H1 (cell line): ENCODE data around the gene OTUD3. TPM values are rescaled to one million over a fixed set of nuclear protein-coding genes. Genes with fewer than 3 reads are reported as not detected.

Experiments
- CTCF ChIA-PET: fragments of 300-600 bp; sonication (Branson Sonifier 250); formaldehyde crosslinking; loops from one replicate; lab custom pipeline; 2021; ENCODE audit not compliant: partially characterized antibody; lab: Charles Lee
- POLR2A ChIA-PET: fragments of 300-600 bp; sonication (Branson Sonifier 250); formaldehyde crosslinking; loops from one replicate; lab custom pipeline; 2021; ENCODE audit warnings: inconsistent platforms; ENCODE audit not compliant: partially characterized antibody; lab: Charles Lee
- DNase-seq, 2 experiments: peaks; one replicate each; pipeline versions ENCODE4 v3.0.0 to v3.0.0-alpha.2; 2010 to 2022; ENCODE audit warnings: low spot score in 2 of 2, low read depth in 1 of 2, mixed read lengths in 1 of 2
- FAIRE-seq: peaks from 2 replicates; lab custom pipeline; 2011; peaks lifted over from hg19 to GRCh38; lab: Jason Lieb, UNC
- H2AFZ ChIP-seq: 2 replicates; pipeline ENCODE4 v1.8.1; 2012; ENCODE audit warnings: low read length, inconsistent platforms
- H2AK5ac ChIP-seq: 2 replicates; pipeline ENCODE4 v1.6.1; 2013; ENCODE audit warnings: low read depth, low read length
- H2BK120ac ChIP-seq: replicated peaks from 2 replicates; pipeline ENCODE3; 2013; ENCODE audit warnings: low read depth, low read length, inconsistent platforms
- H2BK12ac ChIP-seq: 2 replicates; pipeline ENCODE4 v1.6.1; 2013; ENCODE audit warnings: low read depth, low read length
- H2BK15ac ChIP-seq: 2 replicates; pipeline ENCODE4 v1.6.1; 2013; ENCODE audit warnings: low read length
- H2BK20ac ChIP-seq: 2 replicates; pipeline ENCODE4 v1.6.1; 2013; ENCODE audit warnings: low read length
- H2BK5ac ChIP-seq: 2 replicates; pipeline ENCODE4 v1.6.1; 2013; ENCODE audit warnings: low read depth, low read length
- H3K14ac ChIP-seq: 2 replicates; pipeline ENCODE4 v1.6.1; 2013; ENCODE audit warnings: inconsistent platforms; ENCODE audit not compliant: insufficient read length
- H3K18ac ChIP-seq: 2 replicates; pipeline ENCODE4 v1.6.1; 2013; ENCODE audit warnings: low read length; ENCODE audit errors: extremely low read depth
- H3K23ac ChIP-seq: 2 replicates; pipeline ENCODE4 v1.6.1; 2013; ENCODE audit warnings: inconsistent platforms; ENCODE audit not compliant: insufficient read length
- H3K23me2 ChIP-seq: 2 replicates; pipeline ENCODE4 v1.6.1; 2013; ENCODE audit warnings: low read depth, low read length
- H3K27ac ChIP-seq: 2 replicates; pipeline ENCODE4 v1.6.1; 2011; ENCODE audit warnings: low read depth, low read length, inconsistent platforms
- H3K27me3 ChIP-seq, 4 experiments: replicated peaks in 1 of 4; 1 replicate in 1 of 4; 2 replicates in 3 of 4; pipeline versions ENCODE4 v1.6.1 to v1.8.1; 2011 to 2013; ENCODE audit warnings: low read length in 3 of 4, mild to moderate bottlenecking in 3 of 4, inconsistent platforms in 2 of 4, mixed read lengths in 2 of 4, moderate library complexity in 1 of 4; ENCODE audit not compliant: control insufficient read depth in 3 of 4, insufficient read depth in 3 of 4; ENCODE audit errors: extremely low read depth in 1 of 4
- H3K36me3 ChIP-seq, 4 experiments: 2 replicates each; pipeline versions ENCODE4 v1.6.1 to v1.8.1; 2011 to 2013; ENCODE audit warnings: mild to moderate bottlenecking in 4 of 4, low read length in 3 of 4, moderate library complexity in 2 of 4, control low read depth in 1 of 4, inconsistent platforms in 1 of 4; ENCODE audit not compliant: insufficient read depth in 4 of 4, control insufficient read depth in 2 of 4
- H3K4ac ChIP-seq: replicated peaks from 2 replicates; pipeline ENCODE3; 2013; ENCODE audit warnings: low read length, low read depth, mixed read lengths, inconsistent platforms; ENCODE audit not compliant: insufficient read length
- H3K4me1 ChIP-seq, 4 experiments: replicated peaks in 1 of 4; 1 replicate in 1 of 4; 2 replicates in 3 of 4; pipeline versions ENCODE4 v1.6.1 to v1.8.1; 2011 to 2013; ENCODE audit warnings: low read length in 3 of 4, inconsistent platforms in 2 of 4, mixed read lengths in 1 of 4; ENCODE audit not compliant: insufficient read depth in 4 of 4, control insufficient read depth in 3 of 4
- H3K4me2 ChIP-seq, 2 experiments: 2 replicates each; pipeline versions ENCODE4 v1.6.1 to v1.8.1; 2011 to 2013; ENCODE audit warnings: low read depth in 2 of 2, low read length in 2 of 2, control low read depth in 1 of 2, inconsistent platforms in 1 of 2, mild to moderate bottlenecking in 1 of 2; ENCODE audit not compliant: insufficient read depth in 1 of 2
- H3K4me3 ChIP-seq, 4 experiments: fragments of 200-600, 300-600 bp in 1 of 4; sonication (generic), shearing (Covaris generic), sonication (Bioruptor Twin) in 1 of 4; 2 replicates each; pipeline versions ENCODE4 v1.5.1 to v1.8.1; 2011 to 2016; ENCODE audit warnings: low read length in 4 of 4, low read depth in 3 of 4, control low read depth in 2 of 4, inconsistent platforms in 2 of 4, mild to moderate bottlenecking in 2 of 4, mixed read lengths in 1 of 4, moderate library complexity in 1 of 4; ENCODE audit not compliant: insufficient read depth in 2 of 4; ENCODE audit errors: extremely low read depth in 1 of 4
- H3K56ac ChIP-seq: replicated peaks from 2 replicates; pipeline ENCODE3; 2013; ENCODE audit warnings: low read depth, mild to moderate bottlenecking, mixed read lengths, low read length, inconsistent platforms; ENCODE audit not compliant: insufficient read length
- H3K79me1 ChIP-seq: 2 replicates; pipeline ENCODE4 v1.6.1; 2013; ENCODE audit warnings: low read depth, low read length, control low read depth
- H3K79me2 ChIP-seq, 2 experiments: 2 replicates each; pipeline versions ENCODE4 v1.6.1 to v1.8.1; 2012 to 2013; ENCODE audit warnings: low read length in 2 of 2, mild to moderate bottlenecking in 2 of 2, inconsistent platforms in 1 of 2; ENCODE audit not compliant: insufficient read depth in 2 of 2, control insufficient read depth in 1 of 2
- H3K9ac ChIP-seq, 4 experiments: replicated peaks in 1 of 4; 1 replicate in 1 of 4; 2 replicates in 3 of 4; pipeline versions ENCODE4 v1.6.1 to v1.8.1; 2011 to 2013; ENCODE audit warnings: low read depth in 3 of 4, low read length in 3 of 4, control low read depth in 2 of 4, mild to moderate bottlenecking in 2 of 4, moderate library complexity in 2 of 4, inconsistent platforms in 1 of 4; ENCODE audit errors: extremely low read depth in 1 of 4
- H3K9me3 ChIP-seq, 2 experiments: 2 replicates each; pipeline versions ENCODE4 v1.6.1 to v1.8.1; 2012 to 2013; ENCODE audit warnings: mild to moderate bottlenecking in 2 of 2, moderate library complexity in 2 of 2, control low read depth in 1 of 2, inconsistent platforms in 1 of 2, low read depth in 1 of 2, low read length in 1 of 2, mixed read lengths in 1 of 2; ENCODE audit not compliant: insufficient read depth in 2 of 2
- H4K20me1 ChIP-seq, 2 experiments: replicated peaks in 1 of 2; 2 replicates each; pipeline versions ENCODE3 to v1.8.1; 2011 to 2013; ENCODE audit warnings: inconsistent platforms in 2 of 2, low read length in 2 of 2, mild to moderate bottlenecking in 1 of 2; ENCODE audit not compliant: insufficient read depth in 2 of 2, control insufficient read depth in 1 of 2
- H4K5ac ChIP-seq: 2 replicates; pipeline ENCODE4 v1.6.1; 2013; ENCODE audit warnings: low read length, low read depth, mixed read lengths, inconsistent platforms; ENCODE audit not compliant: insufficient read length
- H4K8ac ChIP-seq: 2 replicates; pipeline ENCODE4 v1.8.0; 2013; ENCODE audit warnings: mild to moderate bottlenecking, moderate library complexity, low read length, inconsistent platforms; ENCODE audit not compliant: insufficient read depth; ENCODE audit errors: extremely low read depth
- H4K91ac ChIP-seq: replicated peaks from 2 replicates; pipeline ENCODE3; 2013; ENCODE audit warnings: low read length, mixed read lengths, inconsistent platforms; ENCODE audit not compliant: insufficient read length
- E2F6 ChIP-seq: IDR thresholded peaks from 2 replicates; pipeline ENCODE4 v1.6.1; 2012; ENCODE audit warnings: inconsistent platforms
- HDAC2 ChIP-seq, 2 experiments: fragments of 300-600 bp in 1 of 2; sonication (generic) in 1 of 2; IDR thresholded peaks; 2 replicates each; pipeline ENCODE4 v1.6.1; 2011 to 2012; ENCODE audit warnings: low read depth in 2 of 2, low read length in 2 of 2, mild to moderate bottlenecking in 2 of 2, moderate library complexity in 2 of 2, borderline replicate concordance in 1 of 2, inconsistent platforms in 1 of 2
- POLR2AphosphoS5 ChIP-seq: IDR thresholded peaks from 2 replicates; pipeline ENCODE4 v1.6.1; 2011; ENCODE audit warnings: low read depth, low read length
- POU5F1 ChIP-seq: IDR thresholded peaks from 2 replicates; pipeline ENCODE4 v1.6.1; 2011; ENCODE audit warnings: low read depth, mild to moderate bottlenecking, low read length, moderate library complexity
- RNF2 ChIP-seq: fragments of 200-900, 300-1000 bp; sonication (generic); IDR thresholded peaks from 2 replicates; pipeline ENCODE4 v1.7.1; 2016; ENCODE audit warnings: borderline replicate concordance, low read depth, mild to moderate bottlenecking, antibody characterized with exemption, low read length; ENCODE audit not compliant: poor library complexity, severe bottlenecking; ENCODE audit errors: missing control alignments
- polyA plus RNA-seq, 7 experiments: library from polyadenylated mRNA; depleted of rRNA in 3 of 7; stranded (reverse) in 5 of 7; unstranded in 2 of 7; fragments of >200 nt in 5 of 7; fragments of 200-250 nt in 2 of 7; gene quantifications; 1 replicate in 5 of 7; 2 replicates in 1 of 7; 4 replicates in 1 of 7; pipeline versions ENCODE4 v1.2.1 to v1.2.3, GENCODE V29; 2011 to 2013; ENCODE audit warnings: missing spikeins in 2 of 7, mixed read lengths in 2 of 7
- total RNA-seq: library from RNA; stranded (reverse); fragmentation: NEBNext Ultra II Directional; extraction: Animal tissue kit (Norgen Biotek cat#: 25700); gene quantifications from 2 replicates; pipeline ENCODE4 v1.2.1, GENCODE V29; 2021

Gene OTUD3
- total and polyA plus RNA-seq, 2 of the 8 experiments (the other 6 are each of a cell fraction or from before 2014, with no cell fraction given), result 6.3 to 11.9 TPM

- no peaks in the 10 kb centered on the region for H3K79me1 ChIP-seq
- no peak overlapping the region for H3K56ac ChIP-seq
- no peak overlapping the region for H2BK20ac ChIP-seq
- H3K27ac ChIP-seq, result no peak overlapping the region
- no peak for TF ChIP-seq HDAC2 (IDR thresholded peaks at IDR 0.05; ENCODE audit: borderline replicate concordance in 1 of 2, low read depth in 2 of 2, low read length in 2 of 2)
- TF ChIP-seq POU5F1, result no peak
- no peak for TF ChIP-seq RNF2
- TF ChIP-seq E2F6, result no peak
- TF ChIP-seq POLR2AphosphoS5, result no peak
- no peak overlapping the region for H4K91ac ChIP-seq
- no peak overlapping the region for H3K9ac ChIP-seq
- H2BK15ac ChIP-seq, result no peak overlapping the region
- no peak overlapping the region for H4K5ac ChIP-seq
- H3K23me2 ChIP-seq, result no peaks in the 10 kb centered on the region
- H4K8ac ChIP-seq, result no peak overlapping the region
- ChIA-PET CTCF (interaction anchor here (0.6 to 1.4 kb wide), 2 partner anchors 10 to 30 kb away, joined by 4 read pairs; no protein-coding TSS in a partner anchor), POLR2A (no interaction called here)
- H3K4ac ChIP-seq, result no peak overlapping the region
- DNase-seq, result no peak
- H3K4me3 ChIP-seq, result no peak overlapping the region
- no peak overlapping the region for H2AFZ ChIP-seq
- no peaks in the 10 kb centered on the region for H3K9me3 ChIP-seq
- no peaks in the 10 kb centered on the region for H3K4me1 ChIP-seq
- H2AK5ac ChIP-seq, result no peak overlapping the region
- H3K79me2 ChIP-seq, result no peaks in the 10 kb centered on the region
- H3K36me3 ChIP-seq, result no peaks in the 10 kb centered on the region
- no peak overlapping the region for H2BK120ac ChIP-seq
- H3K4me2 ChIP-seq, result no peak overlapping the region
- no peaks in the 10 kb centered on the region for H4K20me1 ChIP-seq
- no peaks in the 10 kb centered on the region; a peak in 1 of 7 replicates for H3K27me3 ChIP-seq
- H2BK5ac ChIP-seq, result no peak overlapping the region
- FAIRE-seq, result no peak
- H3K23ac ChIP-seq, result no peak overlapping the region
- H2BK12ac ChIP-seq, result no peak overlapping the region
- H3K14ac ChIP-seq, result no peak overlapping the region
- H3K18ac ChIP-seq, result no peak overlapping the region
These were observed 27.3 kb upstream of the OTUD3 start for GRCh38 chr1:19854866-19855265.
